ENCODE measurements around the gene GLCE. TPM values are rescaled to one million over a fixed set of nuclear protein-coding genes. Genes with fewer than 3 reads are reported as not detected.
"Not testable (repeated sequence)": the region's sequence is repeated elsewhere in the genome, so short reads cannot be mapped to it uniquely, and the experiment has no call there.

GLCE gene
- total RNA-seq, 1 donor from 2014 or later: 42.7 TPM

- DNase-seq: no peak
Observed at GRCh38 chr15:69275933-69276560, 115.6 kb downstream of the GLCE start.

GRCh38 chr15:69277316-69277715, 116.9 kb downstream of the GLCE start:
- DNase-seq: no peak

GRCh38 chr15:69279636-69280035, 119.2 kb downstream of the GLCE start:
- no peak for DNase-seq

GRCh38 chr15:69280783-69281182, 120.3 kb downstream of the GLCE start:
- no peak for DNase-seq

- DNase-seq: no peak
Observed at GRCh38 chr15:69282104-69282743, 121.8 kb downstream of the GLCE start.

- DNase-seq: no peak
Observed at GRCh38 chr15:69285834-69286233, 125.4 kb downstream of the GLCE start.

GRCh38 chr15:69288011-69288410, 127.6 kb downstream of the GLCE start:
- no peak for DNase-seq

- DNase-seq: no peak
Observed at GRCh38 chr15:69288531-69289341, 128.3 kb downstream of the GLCE start.

GRCh38 chr15:69289342-69290146, 129.1 kb downstream of the GLCE start:
- no peak for DNase-seq

GRCh38 chr15:69290346-69291164, 130.1 kb downstream of the GLCE start:
- no peak for DNase-seq

- DNase-seq: not testable (repeated sequence)
Observed at GRCh38 chr15:69291651-69292050, 131.2 kb downstream of the GLCE start.

- DNase-seq: no peak
Observed at GRCh38 chr15:69292826-69293420, 132.5 kb downstream of the GLCE start.

- DNase-seq: no peak
Observed at GRCh38 chr15:69293741-69294615, 133.5 kb downstream of the GLCE start.

GRCh38 chr15:69296606-69297005, 136.2 kb downstream of the GLCE start:
- DNase-seq: no peak

- DNase-seq: no peak
Observed at GRCh38 chr15:69297642-69298353, 137.4 kb downstream of the GLCE start.

GRCh38 chr15:69298354-69298696, 137.9 kb downstream of the GLCE start:
- no peak for DNase-seq

- DNase-seq: peak; percentile 37
Observed at GRCh38 chr15:69298697-69299441, 138.4 kb downstream of the GLCE start, which contains the start of gene PAQR5. PAQR5 (plus strand) TSS chr15:69298912; CDS start chr15:69360081, 61,169 bp downstream.

GRCh38 chr15:69299451-69299886, 139.0 kb downstream of the GLCE start:
- DNase-seq: no peak
